Hematopoietic multipotent progenitor cell treated with erythropoietin and hydrocortisone succinate and interleukin-3 and kit ligand, for 8 days (in vitro differentiated cells): ENCODE measurements around the gene TNFRSF25.

Experiments used
- DNase-seq: peaks from one replicate; pipeline ENCODE4 v3.0.0-alpha.2; 2015

Gene TNFRSF25, protein sequence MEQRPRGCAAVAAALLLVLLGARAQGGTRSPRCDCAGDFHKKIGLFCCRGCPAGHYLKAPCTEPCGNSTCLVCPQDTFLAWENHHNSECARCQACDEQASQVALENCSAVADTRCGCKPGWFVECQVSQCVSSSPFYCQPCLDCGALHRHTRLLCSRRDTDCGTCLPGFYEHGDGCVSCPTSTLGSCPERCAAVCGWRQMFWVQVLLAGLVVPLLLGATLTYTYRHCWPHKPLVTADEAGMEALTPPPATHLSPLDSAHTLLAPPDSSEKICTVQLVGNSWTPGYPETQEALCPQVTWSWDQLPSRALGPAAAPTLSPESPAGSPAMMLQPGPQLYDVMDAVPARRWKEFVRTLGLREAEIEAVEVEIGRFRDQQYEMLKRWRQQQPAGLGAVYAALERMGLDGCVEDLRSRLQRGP

DNA sequence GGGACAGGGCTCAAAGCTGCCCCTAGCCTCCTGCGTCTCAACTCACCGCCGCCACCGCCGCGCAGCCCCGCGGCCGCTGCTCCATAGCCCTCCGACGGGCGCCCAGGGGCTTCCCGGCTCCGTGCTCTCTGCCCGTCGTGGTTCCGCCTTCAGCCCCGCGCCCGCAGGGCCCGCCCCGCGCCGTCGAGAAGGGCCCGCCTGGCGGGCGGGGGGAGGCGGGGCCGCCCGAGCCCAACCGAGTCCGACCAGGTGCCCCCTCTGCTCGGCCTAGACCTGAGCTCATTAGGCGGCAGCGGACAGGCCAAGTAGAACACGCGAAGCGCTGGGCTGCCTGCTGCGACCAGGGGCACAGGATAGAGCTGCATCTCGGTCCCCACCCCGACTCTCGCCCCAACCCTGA lies at the start of gene TNFRSF25:
Gene TNFRSF25 (minus strand): TSS at position 151 of the 400 bp plus-strand sequence. CDS start 66 bp downstream, at position 85.
- DNase-seq = no peak

DNA sequence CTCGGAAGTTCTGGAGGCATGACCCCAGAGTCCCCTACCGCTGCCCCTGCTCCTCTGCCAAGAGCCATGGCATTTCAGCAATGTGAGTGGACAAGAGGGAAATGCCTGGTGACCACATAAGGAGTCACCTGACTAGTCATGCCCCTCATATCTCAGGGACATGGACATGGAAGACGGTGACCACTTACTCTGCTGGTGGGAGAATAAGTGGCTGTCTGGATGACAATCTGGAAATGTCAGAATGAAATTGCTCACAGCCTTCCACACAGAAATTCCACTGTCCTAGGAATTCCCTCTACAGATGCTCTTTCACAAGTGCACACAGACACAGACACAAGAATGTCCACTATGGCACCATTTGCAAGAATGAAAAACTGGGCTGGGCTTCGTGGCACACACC lies 49.8 kb upstream of the TNFRSF25 start:
- no peak for DNase-seq

DNA sequence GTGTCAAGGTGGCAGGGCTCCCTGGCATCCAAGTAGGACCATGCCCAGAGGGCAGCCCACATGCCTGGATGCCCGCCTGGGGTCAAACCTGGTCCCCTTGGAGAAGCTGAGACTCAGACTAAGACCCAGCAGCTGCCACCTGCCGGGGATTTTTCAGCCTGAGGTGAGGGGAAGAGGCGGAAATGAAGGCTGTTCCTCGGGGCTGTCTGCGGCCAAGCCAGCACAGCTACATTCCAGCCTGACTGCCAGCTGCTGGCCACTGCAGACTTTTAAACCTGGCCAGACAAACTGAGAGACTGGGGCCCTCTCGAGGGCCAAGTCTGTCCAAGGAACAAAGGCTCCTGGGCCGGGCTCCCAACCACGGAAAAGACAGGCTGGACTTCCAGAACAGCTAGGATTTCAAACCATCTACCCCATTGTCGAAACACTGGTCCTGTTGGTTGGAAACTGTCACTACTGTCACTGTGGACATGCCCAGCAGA lies 47.4 kb upstream of the TNFRSF25 start:
- DNase-seq = no peak

DNA sequence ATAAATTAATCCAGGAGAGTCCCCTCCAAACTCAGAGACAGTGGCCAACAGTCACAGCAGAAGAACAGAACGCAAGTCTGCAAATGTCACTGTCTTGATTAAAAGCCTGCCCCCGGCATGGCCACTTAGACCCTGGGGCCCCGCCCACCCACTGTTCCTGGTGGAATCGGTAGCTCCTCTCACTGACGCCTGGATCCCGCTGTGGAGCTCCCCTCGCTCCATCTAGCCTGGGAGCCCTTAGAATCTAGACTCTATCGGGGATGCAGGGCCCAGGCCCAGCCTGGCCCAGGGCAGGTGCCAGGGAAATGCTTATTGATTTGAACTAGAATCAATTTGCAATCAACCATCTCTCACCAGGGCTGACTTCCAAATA lies 46.9 kb upstream of the TNFRSF25 start:
- DNase-seq = no peak

DNA sequence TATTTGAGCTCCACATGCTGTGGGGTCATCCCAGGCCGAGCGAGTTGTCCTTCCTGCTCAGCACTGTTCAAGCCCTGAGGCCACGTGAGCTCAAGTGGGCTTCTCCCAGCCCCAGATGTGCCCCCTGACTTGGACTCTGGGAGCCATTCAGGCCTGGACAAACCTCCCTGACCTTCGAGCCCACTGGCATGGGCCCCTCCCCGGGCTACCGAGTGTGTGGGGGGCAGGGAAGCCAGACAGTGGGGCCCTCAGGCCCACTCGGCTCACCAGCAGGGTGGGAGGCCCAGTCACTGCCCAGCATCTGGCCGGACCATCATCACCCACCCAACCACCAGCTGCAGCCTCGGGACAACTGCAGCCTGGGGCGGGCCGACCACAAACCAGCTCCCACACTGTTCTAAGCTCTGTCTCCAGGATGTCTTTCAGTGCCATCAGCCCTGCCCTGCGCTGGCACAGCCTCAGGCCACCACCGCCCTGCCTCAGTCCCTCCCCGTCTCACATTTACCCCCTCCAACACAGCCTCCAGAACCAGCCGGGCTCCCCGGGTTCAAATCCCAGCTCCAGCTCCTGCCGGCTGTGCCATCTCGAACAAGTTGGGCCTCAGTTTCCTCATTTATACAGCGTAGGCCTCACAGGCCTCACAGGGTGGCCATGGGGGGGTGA lies 46.4 kb upstream of the TNFRSF25 start:
- DNase-seq = no peak

DNA sequence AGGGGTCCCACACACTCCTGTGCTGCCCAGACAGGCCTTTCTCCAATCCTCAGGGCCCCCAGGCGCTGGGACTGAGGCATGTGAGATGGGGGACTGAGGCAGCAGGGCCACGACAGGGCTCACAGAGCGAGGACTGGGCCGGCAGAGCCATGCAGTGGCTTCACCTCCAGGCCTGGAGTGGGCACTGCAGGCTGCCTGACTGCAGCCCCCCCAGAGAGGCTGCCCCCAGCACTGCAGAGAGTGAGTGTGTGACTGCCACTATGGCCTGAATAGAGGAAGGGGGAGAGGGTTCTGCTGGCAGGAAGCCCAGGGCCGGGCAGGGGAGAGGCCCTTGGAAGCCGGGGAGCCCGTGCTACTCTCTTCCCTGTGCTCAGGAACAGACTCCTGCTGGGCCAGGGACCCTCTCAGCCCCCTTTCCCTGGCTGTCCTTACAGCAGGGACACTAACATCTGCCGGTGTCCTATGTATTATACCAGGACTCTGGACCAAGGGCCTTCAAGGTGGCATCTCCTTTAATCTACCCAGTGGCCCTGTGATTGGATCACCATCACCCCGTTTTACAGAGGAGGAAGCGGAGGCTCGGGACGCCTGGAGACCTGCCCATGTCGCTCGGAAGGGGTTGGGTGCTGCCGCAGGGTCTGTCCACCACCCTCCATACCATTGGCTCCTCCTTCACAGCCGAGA lies 45.7 kb upstream of the TNFRSF25 start:
- no peak for DNase-seq

DNA sequence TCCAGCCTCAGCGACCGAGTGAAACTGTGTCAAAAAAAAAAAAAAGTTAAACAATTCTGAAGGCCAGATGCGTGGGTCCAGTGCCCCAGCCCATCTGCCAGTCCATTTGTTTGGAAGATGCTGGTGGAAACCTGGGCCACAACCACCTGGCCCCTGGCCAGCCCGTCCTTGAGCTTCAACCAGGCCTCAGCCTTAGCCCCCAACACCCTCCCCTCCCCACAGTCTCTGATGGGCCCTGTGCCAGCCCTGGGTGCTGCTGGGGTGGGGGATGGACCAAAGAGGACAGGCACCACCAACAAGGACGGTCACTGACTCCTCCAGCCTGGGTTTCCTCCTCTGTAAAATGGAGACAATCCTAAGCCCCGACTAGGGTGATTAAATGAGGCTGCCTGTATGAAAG lies 45.1 kb upstream of the TNFRSF25 start:
- no peak for DNase-seq

DNA sequence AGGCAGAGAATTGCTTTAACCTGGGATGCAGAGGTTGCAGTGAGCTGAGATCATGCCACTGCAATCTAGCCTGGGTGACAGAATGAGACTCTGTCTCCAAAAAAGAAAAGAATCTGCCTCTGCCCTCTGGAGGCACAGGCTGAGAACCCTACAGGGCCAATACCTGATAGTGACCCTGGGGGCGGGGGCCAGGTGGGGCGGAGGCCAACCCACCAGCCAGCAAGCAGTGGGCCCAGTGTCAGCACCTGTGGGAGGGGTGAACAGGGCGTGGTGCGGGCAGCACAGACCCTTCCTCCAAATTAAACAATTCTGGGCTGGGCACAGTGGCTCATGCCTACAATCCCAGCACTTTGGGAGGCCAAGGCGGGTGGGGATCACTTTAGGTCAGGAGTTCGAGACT lies 44.5 kb upstream of the TNFRSF25 start:
- DNase-seq = no peak

DNA sequence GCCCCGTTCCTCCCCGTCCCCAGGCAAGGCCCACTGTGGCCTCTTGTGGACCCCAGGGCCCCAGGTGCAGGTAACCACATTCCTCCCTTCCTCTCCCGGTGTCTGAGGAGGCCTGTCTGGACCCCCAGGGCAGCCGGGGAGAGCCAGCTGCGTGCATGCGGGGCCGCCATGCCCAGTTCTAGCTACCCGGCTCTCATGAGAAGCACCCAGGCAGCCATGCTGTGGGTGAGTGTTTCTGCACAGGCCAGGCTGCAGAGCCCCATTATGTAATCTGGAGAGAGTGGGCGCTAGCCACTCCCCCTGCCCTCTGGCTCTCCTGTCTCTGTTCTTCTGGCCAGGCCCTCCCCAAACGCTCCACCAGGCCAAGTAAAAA lies 43.9 kb upstream of the TNFRSF25 start:
- no peak for DNase-seq

DNA sequence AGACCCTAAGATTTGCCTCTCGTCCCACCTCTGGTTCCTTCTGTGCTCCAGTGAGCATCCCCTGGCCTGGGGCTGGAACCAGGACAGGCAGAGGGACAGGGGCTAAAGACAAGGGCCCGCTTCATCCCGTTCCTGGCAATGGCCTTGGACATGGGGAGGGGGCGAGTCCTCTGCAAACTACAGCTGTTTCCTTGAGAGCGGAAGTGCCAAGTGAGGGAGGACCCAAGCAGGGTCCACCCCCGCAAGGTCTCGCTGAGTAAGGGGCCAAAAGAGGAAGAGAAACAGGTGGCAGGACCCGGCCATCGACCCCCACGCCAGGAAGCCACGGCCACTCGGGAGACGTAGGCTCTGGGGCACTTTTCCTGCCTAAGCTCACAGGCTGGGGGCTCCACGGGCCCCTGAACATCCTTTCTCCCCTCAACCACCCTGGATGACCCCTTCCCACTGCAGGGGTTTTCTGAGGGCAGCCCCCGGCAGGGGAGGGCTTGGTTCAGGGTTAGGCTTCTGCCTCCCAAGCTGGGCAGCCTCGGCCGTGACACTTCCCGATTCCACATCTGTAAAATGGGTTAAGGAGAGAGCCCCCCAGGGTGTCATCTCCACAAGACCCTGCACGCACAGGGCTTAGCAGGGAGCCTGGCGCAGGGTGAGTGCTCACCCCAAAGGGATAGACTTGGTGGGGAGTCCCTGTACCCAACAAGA lies 43.4 kb upstream of the TNFRSF25 start:
- DNase-seq = no peak

DNA sequence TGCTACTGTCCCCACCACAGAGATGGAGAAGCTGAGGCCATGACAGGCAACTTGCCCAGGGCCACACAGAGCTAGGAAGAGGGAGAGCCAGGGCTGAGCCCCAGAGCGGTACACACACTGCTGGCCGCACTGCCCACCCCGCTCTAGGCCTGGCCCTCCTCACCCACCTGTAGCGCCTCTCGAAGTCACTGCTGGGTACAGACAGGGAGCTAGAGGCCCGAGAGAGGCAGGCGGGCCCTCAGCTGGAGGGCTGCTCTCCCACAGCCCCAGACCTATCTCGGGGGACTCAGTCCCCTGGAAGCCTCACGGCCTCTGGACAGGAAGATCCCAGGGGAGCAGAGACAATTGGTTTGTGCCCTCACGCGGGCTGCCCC lies 42.8 kb upstream of the TNFRSF25 start:
- DNase-seq = no peak

DNA sequence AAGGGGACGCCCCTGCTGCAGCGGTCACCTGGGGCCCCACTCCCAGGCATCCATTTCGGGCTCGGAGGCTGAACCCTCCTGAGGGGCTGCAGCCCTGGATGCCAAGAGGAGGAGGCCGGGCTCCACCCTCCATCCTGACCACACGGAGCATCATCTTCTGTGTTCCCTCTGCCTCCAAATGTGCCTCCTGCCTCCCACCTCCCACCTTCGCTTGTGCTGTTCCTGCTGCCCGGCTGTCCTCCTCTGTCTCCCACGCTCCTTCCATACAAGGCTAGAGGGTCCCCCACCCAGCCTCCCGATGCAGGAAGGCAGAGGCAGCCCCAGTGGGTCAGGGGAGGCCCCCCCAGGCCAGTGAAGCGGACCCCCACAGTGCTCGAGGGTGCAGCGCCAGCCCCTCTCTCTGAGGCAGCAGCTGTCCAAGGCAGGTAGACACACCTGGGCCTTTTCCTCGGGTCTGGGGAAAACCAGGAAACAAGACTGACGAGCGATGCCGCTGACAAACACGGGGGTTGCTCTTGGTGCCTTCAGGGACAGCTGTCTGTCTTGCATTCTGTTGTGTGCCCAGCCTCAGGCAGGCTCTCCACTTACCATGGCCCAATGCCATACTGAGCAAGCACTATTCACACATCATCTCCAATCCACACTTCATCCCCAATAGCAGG lies 42.3 kb upstream of the TNFRSF25 start:
- DNase-seq = no peak

DNA sequence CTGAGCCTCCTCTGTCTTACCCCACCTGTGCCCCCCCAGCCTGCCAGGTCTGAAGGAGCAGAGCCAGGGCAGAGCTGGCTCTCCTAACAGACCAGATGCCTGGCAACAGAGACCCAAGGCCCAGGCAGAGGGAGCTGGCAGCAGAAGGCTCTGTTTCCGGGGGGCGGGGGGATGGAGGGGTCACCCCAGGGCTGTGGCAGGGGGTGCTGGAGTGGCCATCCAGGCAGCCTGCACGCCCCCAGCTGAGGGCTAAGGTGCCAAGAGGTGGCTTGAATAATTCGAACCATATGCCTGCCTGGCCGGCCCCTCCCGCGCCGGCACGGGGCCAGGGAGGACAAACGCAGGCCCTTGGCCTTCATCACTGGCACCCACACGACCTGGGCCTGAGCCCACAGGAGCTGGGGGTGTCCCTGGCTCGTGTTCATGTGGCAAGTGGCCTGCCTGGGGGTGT lies 41.5 kb upstream of the TNFRSF25 start:
- DNase-seq = no peak

DNA sequence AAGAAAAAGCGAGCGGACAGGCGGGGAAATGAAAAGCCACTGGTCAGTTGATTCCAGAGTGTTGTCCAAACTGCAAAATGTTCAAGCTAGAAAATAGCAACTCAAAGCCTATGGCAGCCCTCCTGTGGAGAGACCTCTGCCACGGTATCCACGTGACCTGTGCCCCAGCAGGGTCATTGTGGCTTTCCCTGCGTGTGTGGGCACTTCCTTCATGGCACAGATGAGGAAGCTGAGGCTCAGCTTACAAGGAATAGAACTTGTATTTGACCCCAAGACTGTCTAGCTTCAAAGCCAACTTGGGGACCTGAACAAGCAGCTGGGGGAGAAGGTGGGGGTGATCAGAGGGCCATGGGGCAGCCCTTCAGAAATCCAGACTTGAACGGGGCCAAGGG lies 41.1 kb upstream of the TNFRSF25 start:
- DNase-seq = no peak

DNA sequence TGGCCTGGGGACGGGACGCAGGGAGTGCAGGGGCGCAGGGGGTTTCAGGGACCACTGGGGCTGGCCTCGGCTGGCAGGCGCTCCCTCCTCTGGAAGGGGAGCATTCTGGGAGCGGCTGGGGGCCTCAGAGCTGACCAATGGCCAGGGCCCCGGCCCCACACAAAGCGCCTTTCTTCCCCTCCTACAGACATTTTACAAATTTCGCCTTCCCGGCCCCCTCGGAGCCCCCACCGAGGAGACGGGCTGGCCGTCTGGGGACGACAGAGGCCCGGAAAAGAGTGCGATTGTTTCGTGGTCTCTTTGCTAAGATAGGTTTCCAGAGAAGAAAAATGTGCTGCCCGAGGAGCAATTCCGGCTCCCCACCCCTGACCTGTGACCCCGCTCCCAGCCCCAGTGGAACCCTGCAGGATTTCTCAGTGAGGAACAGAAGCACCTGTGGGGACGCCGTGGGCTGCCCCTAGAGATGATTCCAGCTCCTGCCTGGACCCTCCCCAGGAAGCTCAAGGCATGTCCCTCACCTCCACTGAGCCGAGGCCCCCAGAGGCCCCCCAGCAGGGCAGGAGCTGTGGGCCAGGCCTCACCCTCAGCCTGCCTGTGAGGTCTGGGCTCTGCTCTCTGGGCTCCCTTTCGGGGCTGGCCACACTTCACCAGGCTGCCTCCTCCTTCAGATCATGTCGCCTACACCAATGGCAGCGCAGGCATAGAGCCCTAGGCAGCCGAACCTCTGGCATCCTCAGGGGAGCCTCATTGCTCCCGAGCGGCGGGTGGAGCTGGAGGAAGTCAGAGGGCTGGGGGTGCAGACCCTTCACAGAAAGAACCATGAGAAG lies 40.5 kb upstream of the TNFRSF25 start:
- DNase-seq = no peak

DNA sequence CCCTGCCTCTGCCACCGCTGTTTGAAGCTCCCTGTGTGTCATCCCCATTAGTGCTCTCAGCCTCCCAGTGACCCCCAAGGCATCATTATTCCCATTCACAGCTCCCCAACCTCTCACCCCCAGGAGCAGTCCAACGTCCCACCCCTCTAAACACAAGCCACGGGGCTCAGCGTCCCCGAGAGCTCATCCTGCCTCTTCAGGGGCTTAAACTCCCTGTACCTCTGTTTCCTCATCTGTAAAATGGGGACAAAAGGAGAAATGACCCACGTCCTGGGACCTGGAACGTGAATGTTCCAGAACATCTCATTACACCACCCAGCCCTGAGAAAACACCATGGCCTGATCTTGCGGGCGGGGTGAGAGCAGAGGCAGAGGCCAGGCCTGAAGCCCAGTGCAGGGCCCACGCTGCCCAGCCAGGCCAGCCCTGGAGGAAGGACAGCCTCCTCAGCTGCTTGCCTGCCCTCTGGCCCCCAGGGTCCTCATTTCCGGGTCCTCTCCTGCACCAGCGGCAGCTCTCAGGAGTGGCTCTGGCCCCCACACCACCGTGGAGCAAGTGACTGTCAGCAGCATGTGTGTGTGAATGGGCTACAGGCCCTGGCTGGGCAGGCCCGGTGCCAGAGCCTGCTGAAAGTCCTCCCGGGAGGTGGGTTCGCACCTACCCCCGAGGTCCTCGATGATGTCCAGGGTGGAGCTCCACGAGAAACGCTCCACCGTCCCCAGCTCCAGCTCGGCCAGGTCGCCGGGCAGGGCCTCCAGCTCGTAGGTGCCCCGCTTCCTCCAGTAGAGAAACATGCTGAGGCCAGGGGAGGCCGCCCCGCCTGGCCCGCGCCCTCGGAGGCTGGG lies 39.6 kb upstream of the TNFRSF25 start:
- DNase-seq = no peak

DNA sequence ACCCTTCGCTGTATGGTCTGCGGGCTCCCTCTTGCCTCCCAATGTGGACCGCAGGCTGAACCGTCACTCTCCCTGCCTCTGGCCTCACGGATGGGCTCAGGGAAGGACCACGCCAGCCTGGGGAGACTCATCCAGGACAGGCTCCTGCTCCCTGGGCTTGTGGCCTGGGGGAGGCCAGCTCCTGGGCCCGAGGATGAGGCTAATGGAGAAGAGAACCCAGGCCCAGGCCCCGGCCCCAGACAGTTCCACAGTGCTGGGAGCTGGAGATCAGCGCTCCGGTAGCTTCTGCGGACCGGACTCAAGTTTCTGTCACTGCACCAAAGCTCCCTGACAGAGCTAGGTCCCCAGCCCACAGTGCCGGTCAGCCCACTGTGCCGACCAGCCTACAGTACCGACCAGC lies 38.9 kb upstream of the TNFRSF25 start:
- no peak for DNase-seq

DNA sequence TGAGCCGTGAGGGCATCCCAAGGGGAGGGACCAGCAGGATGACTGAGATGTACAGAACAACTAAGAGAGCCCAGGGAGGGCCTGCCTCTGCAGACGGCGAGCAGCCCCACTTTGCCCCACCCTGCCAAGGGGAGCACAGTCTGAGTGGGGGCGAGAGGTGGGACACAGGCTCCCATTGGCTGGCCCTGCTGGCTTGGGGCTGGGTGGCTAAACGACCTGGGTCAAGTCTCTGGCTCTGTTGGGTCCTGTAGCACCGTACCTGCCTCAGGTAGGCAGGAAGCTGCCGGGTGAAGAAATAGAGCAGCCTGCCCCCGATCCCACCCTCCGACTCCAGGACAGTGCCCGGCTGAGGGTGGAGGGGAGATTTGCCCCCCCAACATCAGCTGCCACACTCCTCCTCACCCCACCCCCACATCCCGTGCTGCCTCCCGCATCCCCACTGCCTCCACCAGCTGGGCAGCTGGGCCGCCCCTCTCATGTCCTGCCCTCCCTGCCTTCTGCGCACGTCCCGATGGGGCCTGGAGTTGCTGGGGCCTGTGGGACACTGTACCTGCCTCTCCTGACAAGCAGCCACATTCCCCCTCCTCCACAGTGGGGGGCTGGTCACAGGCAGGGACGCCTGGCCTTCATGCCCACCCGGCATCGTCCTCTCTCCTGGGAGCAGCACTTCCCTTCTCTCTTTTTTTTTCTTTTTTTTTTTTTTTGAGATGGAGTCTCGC lies 38.1 kb upstream of the TNFRSF25 start:
- DNase-seq = no peak

DNA sequence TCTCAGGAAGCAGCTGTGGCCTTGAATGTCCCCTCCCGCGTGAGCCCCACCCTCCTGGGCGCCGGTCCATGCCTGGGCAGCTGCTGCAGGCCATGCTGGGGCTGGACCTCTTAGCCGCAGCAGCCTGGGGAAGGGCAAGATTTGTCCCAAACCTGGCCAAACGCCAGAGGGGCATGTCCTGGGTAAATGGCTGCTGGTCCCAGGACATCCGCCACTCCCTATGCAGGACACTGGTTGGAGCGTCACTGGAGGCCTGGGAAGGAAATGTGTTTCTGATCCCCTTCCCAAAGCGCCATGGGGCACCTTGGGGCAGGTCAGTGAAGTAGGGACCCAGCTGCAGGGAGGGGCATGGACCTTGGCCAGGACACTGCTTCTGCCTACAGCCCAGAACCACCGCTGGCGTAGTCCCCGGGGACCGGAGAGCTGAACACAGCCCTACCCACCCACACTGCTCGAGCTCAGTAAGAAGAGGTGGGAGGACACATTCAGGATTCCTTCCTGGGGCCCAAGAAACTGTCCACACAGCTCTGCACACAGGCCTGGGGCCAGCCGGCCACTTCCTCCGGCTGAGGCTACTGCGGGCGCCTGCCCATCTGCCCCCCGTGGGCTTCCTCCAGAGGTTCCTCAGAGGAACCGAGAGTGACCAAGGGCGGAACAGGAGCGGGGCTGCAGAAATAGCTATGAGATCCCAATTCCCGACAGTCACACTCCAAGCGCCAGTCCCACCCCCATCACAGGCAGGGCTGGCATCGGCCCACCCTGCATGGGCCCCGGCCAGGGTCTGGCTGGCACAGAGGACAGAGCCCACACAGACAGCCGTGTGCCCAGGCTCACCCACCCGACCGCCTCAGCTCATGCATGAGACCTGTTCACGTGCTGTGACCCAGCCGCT lies 36.3 kb upstream of the TNFRSF25 start:
- DNase-seq = no peak
